Neural progenitor cell (in vitro differentiated cells): ENCODE measurements around the gene CMA1. TPM values are rescaled to one million over a fixed set of nuclear protein-coding genes. Genes with fewer than 3 reads are reported as not detected.

Experiments used
- DNase-seq: peaks from one replicate; pipeline ENCODE4 v3.0.0-alpha.2; 2016; ENCODE audit warnings: low spot score
- H2AFZ ChIP-seq: fragments of 200-600 bp; sonication (generic); replicated peaks from 2 replicates; pipeline ENCODE4 v1.6.1; 2016; ENCODE audit warnings: antibody characterized with exemption
- H3F3A ChIP-seq: fragments of 200-600 bp; sonication (generic); 2 replicates; pipeline ENCODE4 v1.6.1; 2016; ENCODE audit warnings: antibody characterized with exemption, low read depth
- H3K27ac ChIP-seq: fragments of 200-600 bp; sonication (generic); 2 replicates; pipeline ENCODE4 v1.5.1; 2016; ENCODE audit warnings: mild to moderate bottlenecking
- H3K27me3 ChIP-seq: fragments of 200-600 bp; sonication (generic); 2 replicates; pipeline ENCODE4 v1.6.1; 2016; ENCODE audit warnings: mild to moderate bottlenecking, moderate library complexity
- H3K36me3 ChIP-seq: fragments of 200-600 bp; sonication (generic); 2 replicates; pipeline ENCODE4 v1.5.1; 2016
- H3K4me1 ChIP-seq: fragments of 200-600 bp; sonication (generic); 2 replicates; pipeline ENCODE4 v1.6.1; 2016; ENCODE audit warnings: mixed run types
- H3K4me2 ChIP-seq: fragments of 200-600 bp; sonication (generic); 2 replicates; pipeline ENCODE4 v1.6.1; 2016
- H3K4me3 ChIP-seq: fragments of 200-600 bp; sonication (generic); 2 replicates; pipeline ENCODE4 v1.5.1; 2016
- H3K79me2 ChIP-seq: fragments of 200-600 bp; sonication (generic); 2 replicates; pipeline ENCODE4 v1.6.1; 2016; ENCODE audit warnings: low read depth
- H3K9ac ChIP-seq: fragments of 200-600 bp; sonication (generic); 2 replicates; pipeline ENCODE4 v1.6.1; 2016
- H3K9me3 ChIP-seq: fragments of 200-600 bp; sonication (generic); 2 replicates; pipeline ENCODE4 v1.5.1; 2016; ENCODE audit warnings: low read depth
- H4K20me1 ChIP-seq: fragments of 200-600 bp; sonication (generic); 2 replicates; pipeline ENCODE4 v1.6.1; 2016; ENCODE audit warnings: low read depth
- H3K27ac Mint-ChIP-seq: 3 replicates; pipeline ENCODE4 v1.8.0; 2021; ENCODE audit warnings: mixed read lengths
- H3K27me3 Mint-ChIP-seq: 2 replicates; pipeline ENCODE4 v1.8.0; 2022; ENCODE audit warnings: low read depth, mild to moderate bottlenecking, inconsistent platforms, moderate library complexity, mixed read lengths; ENCODE audit not compliant: insufficient read depth
- H3K36me3 Mint-ChIP-seq: 3 replicates; pipeline ENCODE4 v1.8.0; 2021; ENCODE audit warnings: mixed read lengths
- H3K4me1 Mint-ChIP-seq: 3 replicates; pipeline ENCODE4 v1.8.0; 2021; ENCODE audit warnings: mixed read lengths
- H3K4me3 Mint-ChIP-seq: 3 replicates; pipeline ENCODE4 v1.8.0; 2021; ENCODE audit warnings: mild to moderate bottlenecking, moderate library complexity, mixed read lengths
- H3K9me3 Mint-ChIP-seq: 3 replicates; pipeline ENCODE4 v1.8.0; 2020; ENCODE audit warnings: mixed read lengths
- CTCF ChIP-seq: fragments of 200-600 bp; sonication (generic); IDR thresholded peaks from 2 replicates; pipeline ENCODE4 v1.5.1; 2017; ENCODE audit warnings: antibody characterized with exemption, mild to moderate bottlenecking
- EZH2 ChIP-seq: fragments of 200-600 bp; sonication (generic); IDR thresholded peaks from 2 replicates; pipeline ENCODE4 v1.6.1; 2017; ENCODE audit warnings: antibody characterized with exemption, mild to moderate bottlenecking, moderate library complexity
- EZH2phosphoT487 ChIP-seq: fragments of 200-600 bp; sonication (generic); IDR thresholded peaks from 2 replicates; pipeline ENCODE4 v1.6.1; 2017; ENCODE audit warnings: antibody characterized with exemption
- total RNA-seq: library from RNA; depleted of rRNA; stranded (reverse); fragments of >200 nt; gene quantifications from 2 replicates; pipeline ENCODE4 v1.2.3, GENCODE V29; 2015; ENCODE audit warnings: low replicate concordance

The CMA1 gene
- total RNA-seq, 1 donor from 2014 or later = not detected

- Histone ChIP-seq H4K20me1 (no peaks in the 10 kb centered on the region), H3K9ac (no peak overlapping the region), H2AFZ (no peak overlapping the region), H3F3A (no peaks in the 10 kb centered on the region), H3K4me1 (no peaks in the 10 kb centered on the region), H3K9me3 (peaks cover 6% of the 10 kb centered on the region), H3K27me3 (no peaks in the 10 kb centered on the region), H3K4me2 (no peak overlapping the region), H3K4me3 (no peak overlapping the region), H3K79me2 (no peaks in the 10 kb centered on the region), H3K36me3 (no peaks in the 10 kb centered on the region), H3K27ac (no peak overlapping the region)
- peaks cover 13% of the 10 kb centered on the region for H3K36me3 Mint-ChIP-seq
- no peak overlapping the region for H3K4me3 Mint-ChIP-seq
- H3K27me3 Mint-ChIP-seq = no peaks in the 10 kb centered on the region
- peaks cover 9% of the 10 kb centered on the region for H3K9me3 Mint-ChIP-seq
- no peak for TF ChIP-seq CTCF
- TF ChIP-seq EZH2phosphoT487 = no peak
- no peak for TF ChIP-seq EZH2
- DNase-seq = no peak
- no peak overlapping the region for H3K27ac Mint-ChIP-seq
- no peaks in the 10 kb centered on the region for H3K4me1 Mint-ChIP-seq
These were observed 49.3 kb downstream of the CMA1 start for GRCh38 chr14:24458736-24459135.

- H3K27me3 Mint-ChIP-seq = no peaks in the 10 kb centered on the region
- Histone ChIP-seq H3K79me2 (no peaks in the 10 kb centered on the region), H4K20me1 (no peaks in the 10 kb centered on the region), H3K4me2 (no peak overlapping the region), H3K9ac (no peak overlapping the region), H3K27ac (no peak overlapping the region), H3K4me3 (no peak overlapping the region), H3K27me3 (no peaks in the 10 kb centered on the region), H3F3A (no peaks in the 10 kb centered on the region), H2AFZ (no peak overlapping the region), H3K9me3 (peaks cover 6% of the 10 kb centered on the region), H3K4me1 (no peaks in the 10 kb centered on the region), H3K36me3 (no peaks in the 10 kb centered on the region)
- H3K9me3 Mint-ChIP-seq = peaks cover 10% of the 10 kb centered on the region
- no peak overlapping the region for H3K27ac Mint-ChIP-seq
- no peak for TF ChIP-seq CTCF
- TF ChIP-seq EZH2 = no peak
- TF ChIP-seq EZH2phosphoT487 = no peak
- H3K4me1 Mint-ChIP-seq = no peaks in the 10 kb centered on the region
- H3K36me3 Mint-ChIP-seq = peaks cover 20% of the 10 kb centered on the region
- no peak overlapping the region for H3K4me3 Mint-ChIP-seq
- DNase-seq = no peak
These were observed 51.1 kb downstream of the CMA1 start for GRCh38 chr14:24456980-24457379.

Other genes starting within 250 kb of the CMA1 start
- gene TGM1, start 245.1 kb downstream of the CMA1 start, total RNA-seq = 2.6 and 4.9 TPM in 2 replicates
- 7.1 and 22.9 TPM in 2 replicates for gene RABGGTA, start 236.7 kb downstream of the CMA1 start, total RNA-seq
- gene DHRS1, start 208.5 kb downstream of the CMA1 start, total RNA-seq = 19.7 and 27.4 TPM in 2 replicates
- gene NOP9, start 208.4 kb downstream of the CMA1 start, total RNA-seq = 14.8 and 24.7 TPM in 2 replicates
- gene CIDEB, start 200.3 kb downstream of the CMA1 start, total RNA-seq = 0.12 TPM in 1 of 2 replicates, not detected in the other
- gene LTB4R2, start 198.1 kb downstream of the CMA1 start, total RNA-seq = 1.8 and 9.0 TPM in 2 replicates
- 1.9 and 4.6 TPM in 2 replicates for gene LTB4R, start 196.8 kb downstream of the CMA1 start, total RNA-seq
- not detected in 2 replicates for gene ADCY4, start 173.2 kb downstream of the CMA1 start, total RNA-seq
- gene RIPK3, start 168.3 kb downstream of the CMA1 start, total RNA-seq = not detected in 2 replicates
- gene NFATC4, start 140.1 kb downstream of the CMA1 start, total RNA-seq = 38.2 and 95.3 TPM in 2 replicates
- gene NYNRIN, start 109.3 kb downstream of the CMA1 start, total RNA-seq = 15.5 and 34.3 TPM in 2 replicates
- 0.25 TPM in 1 of 2 replicates, not detected in the other for gene CBLN3, start 78.6 kb downstream of the CMA1 start, total RNA-seq
- 20.4 and 34.7 TPM in 2 replicates for gene KHNYN, start 78.3 kb downstream of the CMA1 start, total RNA-seq
- 19.0 and 37.8 TPM in 2 replicates for gene SDR39U1, start 65.5 kb downstream of the CMA1 start, total RNA-seq
- gene CTSG, start 68.0 kb upstream of the CMA1 start, total RNA-seq = not detected in 2 replicates
- gene GZMH, start 101.4 kb upstream of the CMA1 start, total RNA-seq = not detected in 2 replicates
- gene GZMB, start 125.9 kb upstream of the CMA1 start, total RNA-seq = not detected in 2 replicates